ENCODE results near the gene GUCD1.

DNA sequence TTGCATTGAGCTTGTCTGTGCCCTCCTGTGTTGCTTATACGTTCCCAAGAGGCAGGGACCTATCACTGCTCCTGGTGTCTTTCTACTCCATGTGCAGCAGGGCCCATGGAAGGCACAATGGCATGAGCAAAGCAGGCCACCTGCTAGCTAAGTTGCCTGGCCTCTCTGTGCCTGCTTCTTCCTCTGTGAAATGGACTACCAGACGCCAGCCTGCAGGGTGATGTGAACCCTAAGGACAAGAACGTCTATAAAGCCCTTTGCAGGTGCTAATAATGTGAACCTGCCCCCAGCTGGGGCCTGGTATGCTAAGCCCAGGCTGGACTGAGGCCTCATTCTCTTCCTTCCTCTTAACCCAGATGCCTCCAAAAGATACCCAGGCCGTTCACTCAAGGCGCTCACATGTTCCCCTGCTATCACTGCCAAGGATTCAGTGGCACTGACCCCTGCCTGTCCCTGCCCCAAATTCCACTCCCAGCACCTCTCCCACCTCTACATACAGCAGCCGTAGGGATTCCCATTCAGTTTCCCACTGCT is 4.0 kb downstream of the GUCD1 start:
- TF ChIP-seq CTCF (IDR thresholded peaks at IDR 0.05): no peak
- no peak for TF ChIP-seq POLR2A (IDR thresholded peaks at IDR 0.05)
